ES-I3 (cell line): ENCODE results near the gene C6orf120.

Experiments used
- H3K36me3 ChIP-seq: 2 replicates; pipeline ENCODE4 v1.6.1; 2013; ENCODE audit warnings: mild to moderate bottlenecking, low read length, control low read depth, moderate library complexity; ENCODE audit not compliant: insufficient read depth
- H3K4me1 ChIP-seq: 2 replicates; pipeline ENCODE4 v1.6.1; 2013; ENCODE audit warnings: mild to moderate bottlenecking, control low read depth, low read length; ENCODE audit not compliant: insufficient read depth
- H3K9ac ChIP-seq: 2 replicates; pipeline ENCODE4 v1.6.1; 2013; ENCODE audit warnings: low read depth, mild to moderate bottlenecking, low read length, moderate library complexity
- H3K9me3 ChIP-seq: 2 replicates; pipeline ENCODE4 v1.6.1; 2013; ENCODE audit warnings: mild to moderate bottlenecking, low read length, moderate library complexity; ENCODE audit not compliant: control insufficient read depth, insufficient read depth

The C6orf120 gene

DNA sequence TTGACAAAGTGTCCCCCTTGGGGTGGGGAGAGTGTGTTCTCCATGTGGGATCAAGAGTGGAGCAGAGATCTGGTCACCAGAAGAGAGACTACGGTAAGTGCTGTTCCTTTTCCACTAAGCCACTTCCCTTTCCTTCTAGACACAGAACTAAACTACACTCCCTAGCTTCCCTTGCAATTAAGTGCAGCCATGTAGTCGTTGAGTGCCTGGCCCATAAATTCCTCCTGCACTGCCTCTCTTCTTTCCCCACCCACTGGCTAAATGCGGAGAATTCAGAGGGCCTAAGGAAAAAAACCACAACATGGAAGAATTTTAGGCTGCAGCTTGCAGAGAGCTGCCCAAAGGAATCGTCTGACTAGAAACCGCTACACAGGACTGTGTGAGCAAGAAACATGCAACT, 1.6 kb upstream of the C6orf120 start:
- Histone ChIP-seq H3K9me3 (no peaks in the 10 kb centered on the region), H3K36me3 (no peaks in the 10 kb centered on the region; the same call in 1 of the 2 replicates), H3K4me1 (peaks cover 15% of the 10 kb centered on the region), H3K9ac (0 out of 2 replicates have a peak overlapping the region, but pooled peaks have one; percentile 88)

GRCh38 chr6:169701311-169701953, 494 bp upstream of the C6orf120 start:
- H3K36me3 ChIP-seq, result no peaks in the 10 kb centered on the region; the same call in 1 of the 2 replicates
- no peaks in the 10 kb centered on the region for H3K9me3 ChIP-seq
- peaks cover 15% of the 10 kb centered on the region for H3K4me1 ChIP-seq
- H3K9ac ChIP-seq, result peak overlapping the region; percentile 88

- Histone ChIP-seq H3K9ac (peak overlapping the region; percentile 88), H3K4me1 (peaks cover 15% of the 10 kb centered on the region), H3K36me3 (no peaks in the 10 kb centered on the region; the same call in 1 of the 2 replicates), H3K9me3 (no peaks in the 10 kb centered on the region)
These were observed 917 bp downstream of the C6orf120 start for GRCh38 chr6:169702840-169703246.

DNA sequence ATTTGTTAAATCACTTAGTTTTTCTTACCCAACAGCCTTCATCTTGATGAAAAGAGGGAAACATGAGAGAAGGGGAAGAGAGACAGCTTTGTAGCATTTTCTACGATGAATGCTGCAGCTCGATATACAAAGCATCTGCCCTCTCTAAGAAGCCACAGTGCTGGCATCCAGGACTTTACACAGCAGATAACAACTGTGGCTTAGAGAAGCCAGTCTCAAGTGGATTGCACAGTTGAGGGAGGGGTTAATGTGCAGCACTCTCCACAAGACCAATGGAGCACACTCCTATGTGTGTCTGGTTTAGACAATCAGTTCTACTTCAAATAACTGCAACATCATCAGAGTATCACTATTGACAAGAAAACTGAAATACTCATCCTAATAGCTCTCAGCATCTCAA, 5.8 kb downstream of the C6orf120 start:
- no peaks in the 10 kb centered on the region; the same call in 1 of the 2 replicates for H3K36me3 ChIP-seq
- H3K9ac ChIP-seq, result no peak overlapping the region
- no peaks in the 10 kb centered on the region for H3K9me3 ChIP-seq
- H3K4me1 ChIP-seq, result 0 out of 2 replicates have a peak, but pooled peaks cover 5% of the 10 kb centered on the region

DNA sequence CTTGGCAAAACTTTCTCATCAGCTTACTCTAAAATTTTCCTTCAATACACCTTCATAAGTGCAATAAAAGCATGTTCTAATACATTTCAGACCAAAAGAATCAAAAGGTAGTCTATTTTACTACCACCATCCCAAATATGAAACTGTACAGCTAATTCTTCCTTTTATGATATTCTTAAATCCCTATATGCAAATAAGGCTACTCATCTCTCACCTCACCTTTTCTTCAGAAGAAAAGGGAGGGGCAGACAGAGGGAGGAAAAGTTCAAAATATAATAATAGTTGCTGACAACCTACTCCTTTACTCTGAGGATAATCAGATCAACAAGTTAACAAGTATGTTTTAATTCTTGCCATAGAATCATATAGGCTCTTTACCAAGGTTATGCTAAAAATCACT, 7.4 kb downstream of the C6orf120 start:
- H3K36me3 ChIP-seq, result no peaks in the 10 kb centered on the region; the same call in 1 of the 2 replicates

DNA sequence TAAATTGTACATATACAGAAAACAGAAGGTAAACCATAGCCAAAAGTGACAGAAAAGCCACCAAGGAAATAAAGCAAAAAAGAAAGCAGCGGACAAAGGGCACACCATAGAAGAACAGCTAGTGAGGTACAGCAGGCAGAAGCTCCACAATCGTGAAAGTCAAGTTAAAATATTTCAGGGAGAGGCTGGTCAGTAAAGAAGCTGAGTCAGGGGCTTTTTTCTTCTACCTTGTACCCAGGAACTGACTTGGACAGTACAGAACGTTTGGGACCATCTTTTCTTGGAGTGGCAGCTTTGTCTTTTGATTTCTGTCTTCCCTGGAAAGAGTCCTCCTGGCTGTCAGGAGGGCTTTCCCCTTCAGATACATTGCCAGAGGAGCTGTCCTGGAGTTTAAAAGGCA, 8.1 kb downstream of the C6orf120 start:
- H3K36me3 ChIP-seq, result no peaks in the 10 kb centered on the region; the same call in 1 of the 2 replicates
- no peaks in the 10 kb centered on the region for H3K9me3 ChIP-seq
- no peaks in the 10 kb centered on the region for H3K4me1 ChIP-seq
- no peak overlapping the region for H3K9ac ChIP-seq

More for the DNA sequence above, 7.4 kb downstream of the C6orf120 start:
- Histone ChIP-seq H3K9me3 (no peaks in the 10 kb centered on the region), H3K9ac (no peak overlapping the region), H3K4me1 (no peaks in the 10 kb centered on the region)

DNA sequence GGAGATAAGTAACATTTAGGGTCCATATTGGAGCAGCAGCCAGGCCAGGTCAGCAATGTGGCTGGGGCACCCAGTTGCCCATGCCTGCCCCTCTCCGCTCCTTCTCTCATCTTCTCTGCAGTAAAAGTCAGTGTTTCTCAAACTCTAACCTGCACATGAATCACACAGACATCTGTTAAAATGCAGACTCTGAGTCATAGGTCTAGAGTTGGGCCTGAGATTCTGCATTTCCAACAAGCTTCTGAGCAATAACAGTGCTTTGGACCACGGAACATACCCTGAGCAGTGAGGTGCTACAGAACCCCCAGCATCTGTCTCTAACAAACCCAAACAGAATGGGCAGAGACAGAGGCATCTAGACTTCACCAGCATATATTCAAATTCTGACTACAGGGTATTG, 12.3 kb downstream of the C6orf120 start:
- H3K36me3 ChIP-seq, result no peaks in the 10 kb centered on the region; the same call in 1 of the 2 replicates
- H3K9ac ChIP-seq, result no peak overlapping the region
- H3K4me1 ChIP-seq, result no peaks in the 10 kb centered on the region
- H3K9me3 ChIP-seq, result no peaks in the 10 kb centered on the region

- no peaks in the 10 kb centered on the region; the same call in 1 of the 2 replicates for H3K36me3 ChIP-seq
- no peak overlapping the region for H3K9ac ChIP-seq
- H3K9me3 ChIP-seq, result no peaks in the 10 kb centered on the region
- no peaks in the 10 kb centered on the region for H3K4me1 ChIP-seq
These were observed 12.7 kb downstream of the C6orf120 start for GRCh38 chr6:169714595-169714994.

- Histone ChIP-seq H3K4me1 (peaks cover 4% of the 10 kb centered on the region; the same call in 1 of the 2 replicates), H3K9ac (no peak overlapping the region), H3K9me3 (no peaks in the 10 kb centered on the region), H3K36me3 (no peaks in the 10 kb centered on the region)
These were observed 17.2 kb downstream of the C6orf120 start for GRCh38 chr6:169719117-169719516.

DNA sequence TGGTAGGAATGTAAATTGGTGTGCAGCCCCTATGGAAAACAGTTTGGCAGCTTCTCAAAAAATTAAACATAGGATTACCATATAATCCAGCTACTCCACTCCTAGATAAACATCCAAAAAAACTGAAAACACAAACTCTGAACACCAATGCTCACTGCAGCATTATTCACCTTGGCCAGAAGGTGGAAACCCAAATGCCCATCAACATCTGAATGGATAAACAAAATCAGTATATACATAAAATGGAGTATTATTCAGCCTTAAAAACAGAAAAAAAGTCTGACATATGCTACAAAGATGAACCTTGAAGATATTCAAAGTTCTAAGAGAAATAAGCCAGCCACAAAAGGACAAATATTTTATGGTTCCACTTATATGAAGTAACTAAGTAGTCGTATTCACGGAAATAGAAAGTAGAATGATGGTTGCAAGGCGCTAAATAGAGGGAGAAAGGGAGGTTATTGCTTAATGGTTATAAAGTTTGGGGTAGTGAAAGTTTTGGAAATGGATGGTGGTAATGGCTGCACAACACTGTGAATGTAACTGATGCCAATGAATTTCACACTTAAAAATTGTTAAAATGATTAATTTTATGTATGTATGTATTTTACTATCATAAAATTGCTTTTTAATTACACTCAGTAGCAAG, 18.4 kb downstream of the C6orf120 start:
- Histone ChIP-seq H3K4me1 (peaks cover 4% of the 10 kb centered on the region; the same call in 1 of the 2 replicates), H3K9me3 (no peaks in the 10 kb centered on the region), H3K9ac (no peak overlapping the region), H3K36me3 (no peaks in the 10 kb centered on the region)

GRCh38 chr6:169722362-169723199, 20.7 kb downstream of the C6orf120 start:
- Histone ChIP-seq H3K9ac (peak overlapping the region; percentile 94), H3K4me1 (peaks cover 4% of the 10 kb centered on the region; the same call in 1 of the 2 replicates), H3K9me3 (no peaks in the 10 kb centered on the region), H3K36me3 (no peaks in the 10 kb centered on the region)

DNA sequence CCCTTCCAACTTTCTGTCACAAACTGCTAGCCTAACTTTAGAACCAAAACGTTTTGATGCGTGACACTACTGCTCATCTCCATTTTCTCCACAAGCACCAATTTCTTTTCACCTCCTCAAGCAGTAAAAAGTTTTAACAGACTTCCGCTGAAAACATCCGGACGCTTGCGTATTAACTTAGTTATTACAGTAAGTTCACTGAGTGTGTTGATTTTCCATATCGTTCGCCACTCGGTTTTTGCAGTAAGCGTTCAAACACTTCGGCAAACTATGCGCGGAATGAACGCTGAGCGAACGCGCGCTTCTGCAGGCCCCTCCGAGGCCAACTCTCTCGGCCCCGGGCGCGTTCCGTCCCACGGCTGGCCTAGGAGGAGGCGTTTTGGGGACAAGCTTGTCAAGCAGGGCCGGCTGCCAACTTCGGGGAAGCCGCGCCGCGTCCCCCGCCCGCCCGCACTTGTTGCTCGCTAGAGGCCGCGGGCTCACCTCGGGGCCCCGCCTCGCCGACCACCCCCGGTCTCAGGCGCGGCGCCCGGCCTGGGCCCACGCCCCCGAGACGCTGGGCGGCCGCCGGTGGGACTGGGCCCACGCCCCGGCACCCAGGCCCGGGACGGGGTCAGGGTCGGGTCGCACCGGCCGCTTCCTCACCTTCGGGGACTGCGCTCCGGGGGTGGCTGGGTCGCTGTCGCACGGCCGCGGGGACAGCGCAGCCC, 21.4 kb downstream of the C6orf120 start:
- H3K4me1 ChIP-seq, result peaks cover 4% of the 10 kb centered on the region; the same call in 1 of the 2 replicates
- no peaks in the 10 kb centered on the region for H3K36me3 ChIP-seq
- peak overlapping the region; percentile 94 for H3K9ac ChIP-seq
- H3K9me3 ChIP-seq, result no peaks in the 10 kb centered on the region

DNA sequence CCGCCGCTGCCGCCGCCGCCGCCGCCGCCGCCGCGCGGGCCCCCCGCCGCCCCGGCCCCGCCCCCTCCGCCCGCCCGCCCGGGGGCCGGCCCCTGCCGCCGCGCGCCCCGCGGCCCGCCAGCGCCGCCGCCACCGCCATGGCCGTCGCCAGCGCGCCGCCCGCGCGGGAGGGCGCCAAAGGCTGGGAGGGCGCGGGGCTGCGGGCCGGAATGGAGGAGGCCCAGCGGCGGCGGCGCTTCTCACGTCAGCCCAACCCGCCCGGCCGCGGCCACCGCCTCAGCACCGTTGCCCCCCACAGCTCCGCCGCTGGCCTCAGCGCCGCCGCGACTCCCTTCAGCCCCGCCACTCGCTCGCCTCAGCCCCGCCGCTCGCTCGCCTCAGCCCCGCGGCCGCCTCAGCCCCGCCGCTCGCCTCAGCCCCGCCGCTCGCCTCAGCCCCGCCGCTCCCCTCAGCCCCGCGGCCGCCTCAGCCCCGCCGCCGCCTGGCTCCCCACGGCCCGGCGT, 22.1 kb downstream of the C6orf120 start:
- Histone ChIP-seq H3K36me3 (no peaks in the 10 kb centered on the region), H3K4me1 (peaks cover 4% of the 10 kb centered on the region; the same call in 1 of the 2 replicates), H3K9me3 (no peaks in the 10 kb centered on the region), H3K9ac (peak overlapping the region; percentile 36; the same call in 1 of the 2 replicates)
